HepG2 (cell line): ENCODE results near the gene GJC2. TPM values are rescaled to one million over a fixed set of nuclear protein-coding genes. Genes with fewer than 3 reads are reported as not detected.
A peak's percentile ranks its signal among the peaks of the same experiment; 100 is the strongest.

ENCODE experiments used
- ARID4A ChIP-seq: sonication (generic); formaldehyde crosslinking; IDR thresholded peaks from 2 replicates; pipeline ENCODE4 v1.5.0; 2020; ENCODE audit warnings: mild to moderate bottlenecking, missing genetic modification reagents, borderline replicate concordance
- CCAR2 ChIP-seq: fragments of 200-400 bp; formaldehyde crosslinking; optimal IDR thresholded peaks from 2 replicates; pipeline ENCODE3; 2018; ENCODE audit warnings: low read depth, mild to moderate bottlenecking, low read length, moderate library complexity
- HNRNPH1 ChIP-seq: fragments of 200-400 bp; formaldehyde crosslinking; optimal IDR thresholded peaks from 2 replicates; pipeline ENCODE3; 2017; ENCODE audit warnings: mild to moderate bottlenecking, low read depth, low read length
- MEIS1 ChIP-seq: sonication (generic); formaldehyde crosslinking; IDR thresholded peaks from 2 replicates; pipeline ENCODE4 v1.9.0; 2021; ENCODE audit warnings: mild to moderate bottlenecking, missing genetic modification reagents, moderate library complexity, borderline replicate concordance
- MTA1 ChIP-seq: sonication (generic); formaldehyde crosslinking; IDR thresholded peaks from 2 replicates; pipeline ENCODE4 v1.4.0; 2020; ENCODE audit warnings: missing genetic modification reagents, mild to moderate bottlenecking, borderline replicate concordance
- PRDM10 ChIP-seq: sonication (generic); formaldehyde crosslinking; IDR thresholded peaks from 2 replicates; pipeline ENCODE4 v1.4.0; 2020; ENCODE audit warnings: low read depth, missing genetic modification reagents
- SRSF4 ChIP-seq: fragments of 200-400 bp; formaldehyde crosslinking; IDR thresholded peaks from one replicate; pipeline ENCODE4 v1.6.1; 2018; ENCODE audit warnings: mild to moderate bottlenecking, low read depth, low read length, moderate library complexity; ENCODE audit not compliant: poor library complexity, severe bottlenecking
- TBX2 ChIP-seq: sonication (generic); formaldehyde crosslinking; IDR thresholded peaks from 2 replicates; pipeline ENCODE4 v1.5.0; 2020; ENCODE audit warnings: missing genetic modification reagents, mild to moderate bottlenecking, borderline replicate concordance
- TCF7L2 ChIP-seq: IDR thresholded peaks from 2 replicates; pipeline ENCODE4 v1.6.1; 2011; ENCODE audit warnings: mild to moderate bottlenecking, low read depth, low read length, moderate library complexity
- ZBTB21 ChIP-seq: sonication (generic); formaldehyde crosslinking; IDR thresholded peaks from 2 replicates; pipeline ENCODE4 v1.4.0; 2020; ENCODE audit warnings: missing genetic modification reagents
- ZBTB34 ChIP-seq: sonication (generic); formaldehyde crosslinking; IDR thresholded peaks from 2 replicates; pipeline ENCODE4 v1.8.0; 2022; ENCODE audit warnings: mild to moderate bottlenecking, missing genetic modification reagents
- ZNF33B ChIP-seq: sonication (generic); formaldehyde crosslinking; IDR thresholded peaks from 2 replicates; pipeline ENCODE4 v1.5.1; 2020; ENCODE audit warnings: mild to moderate bottlenecking, missing genetic modification reagents
- ZNF513 ChIP-seq: sonication (generic); formaldehyde crosslinking; conservative IDR thresholded peaks from 2 replicates; pipeline ENCODE4 v1.5.0; 2020; ENCODE audit warnings: missing genetic modification reagents
- ZNF569 ChIP-seq: sonication (generic); formaldehyde crosslinking; IDR thresholded peaks from 2 replicates; pipeline ENCODE4 v1.5.0; 2020; ENCODE audit warnings: mild to moderate bottlenecking, missing genetic modification reagents, moderate library complexity, borderline replicate concordance
- ZNF704 ChIP-seq: sonication (generic); formaldehyde crosslinking; IDR thresholded peaks from 2 replicates; pipeline ENCODE4 v1.8.1; 2023; ENCODE audit warnings: mild to moderate bottlenecking, inconsistent platforms, moderate library complexity, missing genetic modification reagents, borderline replicate concordance
- polyA plus RNA-seq, 8 experiments: library from polyadenylated mRNA; depleted of rRNA in 3 of 8; stranded (reverse) in 7 of 8; unstranded in 1 of 8; fragments of >200 nt; fragmentation: Illumina TruSeq in 4 of 8; extraction: Trizol in 4 of 8; gene quantifications; 2 replicates each; pipeline versions ENCODE4 v1.2.1 to v1.2.3, GENCODE V29; 2011 to 2016; ENCODE audit warnings: low read depth in 4 of 8, missing spikeins in 1 of 8, mixed read lengths in 1 of 8; ENCODE audit not compliant: insufficient read depth in 1 of 8
- total RNA-seq, 5 experiments: library from RNA; depleted of rRNA; stranded (reverse); fragments of >200 nt; fragmentation: Illumina TruSeq; extraction: Trizol; gene quantifications; 2 replicates each; pipeline ENCODE4 v1.2.3, GENCODE V29; 2016; ENCODE audit warnings: low read depth in 1 of 5

GJC2 gene
- total and polyA plus RNA-seq, 2 of the 13 experiments (the other 11 are each of a cell fraction or from before 2014, with no cell fraction given): 1.6 to 3.8 TPM

GRCh38 chr1:228139931-228140723 lies 9.6 kb upstream of the GJC2 start, which contains the start of gene GUK1 (continued):
- no peak for TF ChIP-seq ZBTB34 (CRISPR knock-in tag)
- peak; percentile 92 for TF ChIP-seq TBX2 (CRISPR knock-in tag)
- 0 out of 2 replicates have a peak, but pooled peaks have one; percentile 21 for TF ChIP-seq PRDM10 (CRISPR knock-in tag)
- TF ChIP-seq HNRNPH1: no peak
- no peak for TF ChIP-seq ZNF569 (CRISPR knock-in tag)
- no peak for TF ChIP-seq CCAR2
- TF ChIP-seq TCF7L2: no peak
- TF ChIP-seq ZNF704 (CRISPR knock-in tag): no peak
- peak; percentile 98 for TF ChIP-seq ARID4A (CRISPR knock-in tag)
- TF ChIP-seq ZBTB21 (CRISPR knock-in tag): peak; percentile 99
- TF ChIP-seq ZNF33B (CRISPR knock-in tag): no peak
- peak; percentile 98; the same call in 1 of the 2 replicates for TF ChIP-seq MEIS1 (CRISPR knock-in tag)
- no peak for TF ChIP-seq SRSF4
- peak; percentile 44; the same call in 1 of the 2 replicates for TF ChIP-seq MTA1 (CRISPR knock-in tag)
- no peak for TF ChIP-seq ZNF513 (CRISPR knock-in tag)
